Caki2 (cell line): ENCODE measurements around the gene C16orf92. TPM values are rescaled to one million over a fixed set of nuclear protein-coding genes. Genes with fewer than 3 reads are reported as not detected.
A peak's percentile ranks its signal among the peaks of the same experiment; 100 is the strongest.

Source experiments
- DNase-seq: peaks from one replicate; pipeline ENCODE4 v3.0.0-alpha.2; 2015; ENCODE audit warnings: low read depth
- in situ Hi-C: cut with HindIII; loops from 2 replicates; pipeline ENCODE4 v1.10.0; 2016; ENCODE audit warnings: low sequenced_read_pairs, low pct_unique_long_range_greater_than_20kb, mixed read lengths
- total RNA-seq: library from RNA; depleted of rRNA; stranded (reverse); fragments of >200 nt; shearing (Covaris generic); gene quantifications from 2 replicates; pipeline ENCODE4 v1.2.3, GENCODE V29; 2014; ENCODE audit warnings: low replicate concordance

C16orf92 gene
- total RNA-seq, 1 experiment from 2014 or later: not detected

DNA sequence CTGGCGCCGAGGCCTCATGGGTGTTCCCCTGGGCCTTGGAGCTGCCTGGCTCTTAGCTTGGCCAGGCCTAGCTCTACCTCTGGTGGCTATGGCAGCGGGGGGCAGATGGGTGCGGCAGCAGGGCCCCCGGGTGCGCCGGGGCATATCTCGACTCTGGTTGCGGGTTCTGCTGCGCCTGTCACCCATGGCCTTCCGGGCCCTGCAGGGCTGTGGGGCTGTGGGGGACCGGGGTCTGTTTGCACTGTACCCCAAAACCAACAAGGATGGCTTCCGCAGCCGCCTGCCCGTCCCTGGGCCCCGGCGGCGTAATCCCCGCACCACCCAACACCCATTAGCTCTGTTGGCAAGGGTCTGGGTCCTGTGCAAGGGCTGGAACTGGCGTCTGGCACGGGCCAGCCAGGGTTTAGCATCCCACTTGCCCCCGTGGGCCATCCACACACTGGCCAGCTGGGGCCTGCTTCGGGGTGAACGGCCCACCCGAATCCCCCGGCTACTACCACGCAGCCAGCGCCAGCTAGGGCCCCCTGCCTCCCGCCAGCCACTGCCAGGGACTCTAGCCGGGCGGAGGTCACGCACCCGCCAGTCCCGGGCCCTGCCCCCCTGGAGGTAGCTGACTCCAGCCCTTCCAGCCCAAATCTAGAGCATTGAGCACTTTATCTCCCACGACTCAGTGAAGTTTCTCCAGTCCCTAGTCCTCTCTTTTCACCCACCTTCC is 35.5 kb upstream of the C16orf92 start:
- in situ Hi-C loops: no loop called here
- DNase-seq: no peak

DNA sequence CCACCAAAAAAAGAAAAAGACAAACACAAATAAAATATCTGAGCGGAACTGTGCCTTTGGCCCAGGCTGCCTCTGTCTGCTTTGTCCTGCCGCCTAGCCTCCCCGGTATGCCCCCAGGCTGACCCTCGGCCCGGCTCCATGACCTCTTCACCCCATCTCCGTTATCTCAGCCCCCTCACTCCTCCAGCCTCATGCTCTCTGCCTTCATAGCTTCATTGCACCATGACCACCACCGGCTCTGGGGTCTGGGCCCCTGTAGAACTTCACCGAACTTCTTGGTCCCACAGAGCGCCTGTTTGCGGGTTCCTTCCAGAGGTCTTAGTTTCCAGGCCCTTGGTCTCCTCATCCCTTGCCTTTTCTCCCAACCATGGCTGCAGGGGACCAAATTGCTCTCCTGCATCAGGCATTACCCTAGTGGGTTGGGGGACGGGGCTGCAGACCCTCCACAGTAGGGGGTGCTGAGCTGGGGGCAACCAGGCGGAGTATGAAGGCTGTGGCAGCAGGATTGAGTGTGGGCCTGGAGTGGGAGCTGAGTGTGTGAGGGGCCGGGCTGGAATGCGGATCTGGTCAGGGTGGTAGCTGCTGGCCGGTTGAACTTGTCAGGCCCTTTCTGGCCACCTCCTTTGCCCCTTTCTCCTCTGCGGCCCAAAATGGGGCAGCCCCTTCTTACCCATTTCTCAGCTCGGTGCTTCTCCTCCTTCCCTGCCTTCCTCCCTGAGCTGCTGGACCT is 34.5 kb upstream of the C16orf92 start:
- in situ Hi-C loops: no loop called here
- DNase-seq: no peak

DNA sequence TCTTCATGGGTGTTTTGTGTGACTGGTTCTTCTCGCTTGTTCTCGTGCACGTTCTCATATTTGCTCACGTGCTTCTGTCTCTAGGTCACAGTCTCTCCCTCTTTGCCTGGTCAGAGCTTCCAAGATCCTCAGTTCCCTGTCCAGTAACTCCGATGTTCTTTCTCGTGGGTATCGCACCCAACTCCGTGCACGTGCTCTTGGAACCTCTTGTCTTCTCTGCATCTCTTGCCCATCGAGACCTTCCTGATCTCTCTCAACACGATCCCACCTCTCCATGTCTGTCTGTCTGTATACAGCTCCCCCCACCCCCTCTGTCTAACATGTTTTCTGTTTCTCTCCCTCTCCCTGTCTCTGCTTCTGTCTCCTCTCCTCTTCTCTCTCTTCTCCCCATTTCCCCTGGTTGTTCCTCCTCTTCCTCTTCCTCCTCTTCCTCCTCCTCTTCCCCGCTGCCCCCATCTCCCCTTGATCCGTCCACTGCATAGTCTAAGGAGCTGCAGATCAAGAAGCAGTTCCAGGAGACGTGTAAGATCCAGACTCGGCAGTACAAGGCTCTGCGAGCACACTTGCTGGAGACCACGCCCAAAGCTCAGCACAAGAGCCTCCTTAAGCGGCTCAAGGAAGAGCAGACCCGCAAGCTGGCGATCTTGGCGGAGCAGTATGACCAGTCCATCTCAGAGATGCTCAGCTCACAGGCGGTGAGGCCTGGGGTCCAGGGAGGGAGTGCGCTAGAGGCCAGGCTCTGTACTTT is 33.7 kb upstream of the C16orf92 start:
- in situ Hi-C loops: no loop called here
- DNase-seq: no peak

DNA sequence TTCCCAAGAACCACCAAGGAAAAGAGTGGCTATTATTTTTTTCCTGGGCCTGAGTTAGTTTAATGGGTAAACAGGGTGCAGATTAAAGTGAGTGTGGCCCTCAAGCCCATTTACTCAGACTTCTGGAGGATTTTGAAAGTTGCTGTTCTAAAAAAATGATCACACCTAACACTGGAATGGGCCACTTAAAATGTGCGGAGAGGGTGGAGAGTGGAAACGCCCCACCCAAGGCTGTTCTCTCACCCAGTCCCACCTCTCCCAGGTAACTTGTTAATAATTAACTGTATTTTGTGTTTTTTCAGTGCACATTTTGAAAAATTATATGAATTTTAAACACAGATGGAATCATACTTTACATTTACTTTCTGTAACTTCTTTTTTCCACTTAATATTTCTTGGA is 33.0 kb upstream of the C16orf92 start:
- no peak for DNase-seq
- in situ Hi-C loops: no loop called here

DNA sequence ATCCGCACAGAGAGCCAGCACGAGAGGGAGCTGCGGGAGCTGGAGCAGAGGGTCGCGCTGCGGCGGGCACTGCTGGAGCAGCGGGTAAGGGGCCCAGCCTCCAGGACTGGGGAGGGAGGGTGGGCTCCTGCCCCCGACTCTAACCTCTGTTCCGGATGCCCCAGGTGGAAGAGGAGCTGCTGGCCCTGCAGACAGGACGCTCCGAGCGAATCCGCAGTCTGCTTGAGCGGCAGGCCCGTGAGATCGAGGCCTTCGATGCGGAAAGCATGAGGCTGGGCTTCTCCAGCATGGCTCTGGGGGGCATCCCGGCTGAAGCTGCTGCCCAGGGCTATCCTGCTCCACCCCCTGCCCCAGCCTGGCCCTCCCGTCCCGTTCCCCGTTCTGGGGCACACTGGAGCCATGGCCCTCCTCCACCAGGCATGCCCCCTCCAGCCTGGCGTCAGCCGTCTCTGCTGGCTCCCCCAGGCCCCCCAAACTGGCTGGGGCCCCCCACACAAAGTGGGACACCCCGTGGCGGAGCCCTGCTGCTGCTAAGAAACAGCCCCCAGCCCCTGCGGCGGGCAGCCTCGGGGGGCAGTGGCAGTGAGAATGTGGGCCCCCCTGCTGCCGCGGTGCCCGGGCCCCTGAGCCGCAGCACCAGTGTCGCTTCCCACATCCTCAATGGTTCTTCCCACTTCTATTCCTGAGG is 32.0 kb upstream of the C16orf92 start:
- in situ Hi-C loops: no loop called here
- DNase-seq: no peak

DNA sequence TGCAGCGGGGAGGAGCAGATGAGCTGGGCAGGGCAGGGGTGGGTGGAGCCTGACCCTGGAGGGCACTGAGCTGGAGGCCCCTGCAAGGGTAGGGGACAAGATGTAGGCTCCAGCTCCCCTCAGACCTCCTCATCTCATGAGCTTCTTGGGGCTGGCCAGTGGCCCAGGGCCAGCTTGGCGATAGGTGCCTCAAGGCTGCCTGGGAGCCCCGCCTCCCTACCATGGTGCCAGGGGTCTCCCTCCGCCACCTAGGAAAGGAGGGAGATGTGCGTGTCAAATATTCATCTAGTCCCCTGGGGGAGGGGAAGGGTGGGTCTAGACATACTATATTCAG is 31.5 kb upstream of the C16orf92 start:
- no peak for DNase-seq
- in situ Hi-C loops: no loop called here

DNA sequence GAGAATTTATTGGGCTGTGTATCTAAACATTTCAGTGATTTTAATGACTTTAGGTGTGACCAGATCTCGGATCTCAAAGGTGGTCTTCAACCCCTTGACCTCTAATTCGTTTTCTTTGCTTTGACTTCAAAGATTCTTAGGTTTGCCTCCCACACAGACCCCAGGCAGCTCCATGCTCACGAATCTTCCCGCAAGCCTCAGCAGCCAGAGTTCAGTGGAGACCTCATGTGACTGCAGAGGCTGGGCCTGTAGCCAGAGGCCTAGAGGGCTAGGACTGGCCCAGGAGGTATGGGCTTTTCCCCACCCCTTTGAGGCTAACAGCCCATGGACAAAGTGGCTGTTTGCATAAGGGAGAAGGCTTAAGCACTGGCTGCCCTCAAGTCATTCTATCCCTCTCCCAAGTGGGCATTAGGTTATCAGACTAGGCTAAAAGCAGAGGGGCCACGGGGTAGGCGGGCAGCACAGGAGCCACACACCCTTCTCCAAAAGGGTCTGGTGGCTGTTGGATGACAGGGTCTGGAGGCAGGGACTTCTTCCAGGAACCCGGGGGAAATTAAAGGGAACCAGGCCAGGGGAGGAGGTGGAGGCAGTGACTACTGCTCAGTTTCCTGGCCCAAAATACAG is 30.5 kb upstream of the C16orf92 start:
- peak; percentile 19 for DNase-seq
- in situ Hi-C loops: no loop called here

DNA sequence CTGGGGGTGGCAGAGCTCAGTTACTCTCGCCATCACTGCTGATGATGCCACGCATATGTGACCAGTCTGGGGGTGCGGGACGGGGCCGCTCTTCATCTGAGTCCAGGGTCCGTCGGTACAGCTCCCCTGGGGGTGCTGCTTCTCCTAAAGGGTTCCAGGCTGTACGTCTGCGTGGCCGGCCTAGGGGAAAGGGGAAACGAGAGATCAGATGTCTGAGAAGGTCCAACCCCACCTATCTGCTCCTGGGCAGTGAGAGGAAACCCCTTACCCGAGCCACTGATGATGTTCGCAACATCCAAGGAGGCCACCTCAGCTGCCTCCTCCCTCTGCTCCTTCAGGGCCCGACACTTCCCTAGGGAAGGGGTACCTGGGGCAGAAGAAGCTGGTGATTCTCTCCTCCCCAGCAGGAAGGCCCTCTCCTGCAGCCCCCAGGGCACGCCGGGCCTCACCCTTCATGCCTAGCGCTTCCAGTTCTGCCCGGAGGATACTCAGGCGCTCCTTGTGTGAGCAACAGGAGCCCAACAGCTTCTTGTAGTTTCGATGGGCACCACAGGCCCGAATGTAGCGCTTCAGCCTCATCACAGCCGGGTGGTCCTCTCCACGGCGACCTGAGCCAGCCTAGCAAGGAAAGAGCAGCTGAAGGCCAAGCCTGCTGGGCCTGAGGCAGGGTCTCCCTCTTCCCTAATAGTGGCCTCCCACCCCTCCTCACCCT is 29.7 kb upstream of the C16orf92 start:
- in situ Hi-C loops: no loop called here
- DNase-seq: no peak

DNA sequence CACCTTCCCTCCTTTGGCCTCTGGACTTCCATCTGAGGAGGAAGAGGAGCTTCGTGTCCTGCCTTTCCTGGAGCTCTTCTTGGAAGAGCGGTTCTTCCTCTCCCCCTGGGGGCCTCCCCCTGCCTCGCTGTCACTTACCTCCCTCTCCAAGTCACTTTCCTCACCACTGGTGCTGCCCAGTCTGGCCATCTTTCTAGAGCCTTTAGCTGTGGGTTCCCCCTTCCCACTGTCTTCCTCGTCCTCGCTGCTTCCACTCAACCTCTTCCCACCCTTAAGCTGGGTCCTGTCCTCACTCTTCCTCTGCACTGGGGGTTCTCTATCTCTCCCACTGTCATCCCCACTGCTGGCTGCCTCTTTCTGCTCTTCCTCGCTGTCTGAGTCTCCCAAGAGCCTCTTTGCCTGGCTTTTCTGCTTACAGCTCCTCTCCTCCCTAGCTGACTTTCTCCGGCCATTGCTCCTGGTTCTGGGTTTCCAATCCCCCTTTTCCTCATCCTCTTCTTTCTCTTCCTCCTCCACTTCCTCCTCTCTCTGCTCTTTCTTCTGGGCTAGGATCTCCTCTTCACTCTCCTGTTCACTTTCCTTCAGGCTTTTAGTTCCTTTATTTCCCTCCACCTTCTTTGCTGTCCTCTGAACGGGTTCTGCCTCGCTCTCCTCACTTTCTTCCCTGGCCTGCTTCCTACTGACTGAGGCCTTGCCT is 28.9 kb upstream of the C16orf92 start:
- in situ Hi-C loops: no loop called here
- no peak for DNase-seq

DNA sequence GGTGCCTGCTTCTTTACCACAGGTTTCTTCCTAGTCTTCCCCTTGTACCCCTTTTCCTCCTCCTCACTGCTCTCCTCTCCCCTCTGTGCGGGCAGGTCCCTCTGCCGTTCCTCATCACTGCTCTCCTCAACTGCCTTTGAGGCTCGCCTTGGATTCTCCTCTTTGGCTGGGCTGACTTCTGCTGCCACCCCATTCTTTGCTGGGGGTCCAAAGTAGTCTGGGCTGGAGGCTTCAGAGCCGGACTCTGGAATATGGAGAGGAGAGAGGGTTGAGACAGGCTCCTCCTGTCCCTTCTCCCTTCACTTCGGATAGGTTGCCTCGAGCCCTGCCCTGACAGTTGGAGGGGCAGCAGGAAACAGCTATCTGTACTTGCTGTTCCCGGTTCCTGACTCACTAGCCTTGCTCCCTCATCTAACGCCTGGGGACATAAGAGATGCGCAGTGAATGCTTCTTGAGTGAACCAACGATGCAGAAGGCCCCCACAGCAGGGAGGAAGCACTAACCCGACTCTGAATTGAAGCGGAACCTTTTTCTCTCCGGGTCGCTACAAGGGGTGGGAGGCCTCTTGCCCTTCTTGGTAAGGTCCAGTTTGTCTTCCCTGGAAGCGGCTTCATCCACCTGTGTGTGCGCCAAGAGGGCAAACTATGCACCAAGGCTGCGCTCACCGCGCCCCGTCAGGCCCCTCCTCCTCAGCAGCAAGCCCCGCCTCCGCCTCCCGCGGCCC is 28.2 kb upstream of the C16orf92 start:
- no peak for DNase-seq
- in situ Hi-C loops: no loop called here

DNA sequence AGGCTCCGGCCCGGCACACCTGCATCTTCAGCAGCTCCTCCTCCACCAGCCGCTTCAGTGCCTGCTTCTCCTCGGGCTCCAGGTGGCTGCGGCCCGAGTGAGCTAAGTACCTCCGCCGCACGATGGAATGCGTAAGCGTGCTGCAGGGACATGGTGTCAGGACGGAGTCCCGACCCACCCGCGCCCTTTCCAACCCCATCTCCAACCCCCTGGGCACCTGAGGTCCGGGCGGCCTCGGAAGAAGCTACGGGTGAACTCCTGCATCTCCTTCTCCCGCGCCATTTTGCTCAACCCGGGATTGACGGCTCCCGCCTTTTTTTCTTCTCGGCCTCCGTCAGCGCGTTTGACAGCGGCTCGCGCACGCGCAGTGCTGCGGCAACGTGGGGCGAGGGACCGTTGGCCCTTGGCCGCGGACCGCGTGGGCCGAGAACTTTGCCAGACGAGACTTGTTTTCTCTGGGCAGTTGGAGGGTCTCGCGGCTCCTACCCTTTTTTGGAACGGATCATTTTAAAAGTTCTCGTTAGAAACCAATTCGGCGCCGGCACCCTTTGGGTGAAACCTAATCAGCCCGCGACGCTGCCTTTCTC is 27.6 kb upstream of the C16orf92 start, which contains the start of gene HIRIP3:
HIRIP3 (minus strand) TSS at position 294 of the 587 bp plus-strand sequence; CDS start at position 282, 12 bp downstream.
- in situ Hi-C loops: no loop called here
- peak; percentile 86 for DNase-seq

DNA sequence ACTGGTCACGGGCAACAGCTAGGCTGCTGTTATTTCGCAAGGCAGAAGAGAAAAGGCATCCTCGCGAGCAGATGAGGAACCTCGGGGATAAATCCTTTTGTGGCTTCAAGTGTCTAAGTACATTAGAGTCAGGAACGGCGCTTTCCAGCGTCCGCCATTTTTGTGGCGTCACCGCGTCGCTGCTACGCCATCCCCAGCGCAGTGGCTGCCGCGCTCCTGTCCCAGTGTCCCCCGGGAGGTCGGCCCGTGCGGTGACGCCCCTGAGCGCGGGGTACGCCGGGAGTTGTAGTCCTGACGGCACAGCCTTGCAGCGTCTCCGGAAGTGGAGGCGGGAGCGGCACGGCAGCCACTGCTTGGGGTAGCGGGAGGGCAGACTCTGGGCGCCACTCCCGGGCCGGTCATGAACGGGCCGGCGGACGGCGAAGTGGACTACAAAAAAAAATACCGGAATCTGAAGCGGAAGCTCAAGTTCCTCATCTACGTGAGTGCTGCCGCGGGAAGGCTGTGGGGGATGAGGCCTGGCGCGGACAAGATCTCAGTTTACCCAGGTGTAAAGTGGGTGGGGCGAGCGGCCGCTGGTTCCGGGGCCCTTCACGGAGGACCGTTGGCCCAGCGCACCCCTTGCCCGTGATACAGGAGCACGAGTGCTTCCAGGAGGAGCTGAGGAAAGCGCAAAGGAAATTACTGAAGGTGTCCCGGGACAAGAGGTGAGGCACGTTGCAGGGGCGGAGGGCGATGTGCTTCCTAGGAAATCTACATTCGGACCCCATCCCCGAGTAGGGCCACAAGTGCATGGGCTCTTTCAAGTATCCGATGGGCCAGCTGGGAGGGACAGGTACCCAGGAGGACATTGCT is 26.9 kb upstream of the C16orf92 start, which contains the start of gene INO80E:
INO80E (plus strand) TSS at position 331 of the 855 bp plus-strand sequence; CDS start at position 401, 70 bp downstream.
- in situ Hi-C loops: no loop called here
- peak; percentile 94 for DNase-seq

DNA sequence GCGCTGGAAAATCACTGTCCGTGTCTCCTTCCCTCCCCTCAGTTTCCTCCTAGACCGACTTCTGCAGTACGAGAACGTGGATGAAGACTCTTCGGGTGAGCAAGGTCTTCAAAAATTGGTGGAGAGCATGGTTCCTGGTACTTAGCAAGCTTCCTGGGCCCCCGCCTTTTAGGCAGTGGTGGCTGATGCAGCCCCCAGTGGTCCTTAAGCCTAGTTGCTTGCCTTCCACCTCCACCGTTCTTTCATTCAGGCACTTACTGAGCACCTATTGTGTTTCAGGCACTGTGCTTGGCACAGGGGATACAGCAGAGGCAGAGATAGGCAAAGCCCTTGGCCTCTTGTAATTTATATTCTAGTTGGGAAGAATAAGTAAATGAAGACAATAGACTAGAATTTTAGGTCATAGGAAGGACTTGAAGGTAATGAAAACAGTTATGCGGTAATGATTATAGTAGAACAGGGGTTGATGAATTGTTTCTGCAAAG is 26.2 kb upstream of the C16orf92 start:
- in situ Hi-C loops: no loop called here
- DNase-seq: no peak

DNA sequence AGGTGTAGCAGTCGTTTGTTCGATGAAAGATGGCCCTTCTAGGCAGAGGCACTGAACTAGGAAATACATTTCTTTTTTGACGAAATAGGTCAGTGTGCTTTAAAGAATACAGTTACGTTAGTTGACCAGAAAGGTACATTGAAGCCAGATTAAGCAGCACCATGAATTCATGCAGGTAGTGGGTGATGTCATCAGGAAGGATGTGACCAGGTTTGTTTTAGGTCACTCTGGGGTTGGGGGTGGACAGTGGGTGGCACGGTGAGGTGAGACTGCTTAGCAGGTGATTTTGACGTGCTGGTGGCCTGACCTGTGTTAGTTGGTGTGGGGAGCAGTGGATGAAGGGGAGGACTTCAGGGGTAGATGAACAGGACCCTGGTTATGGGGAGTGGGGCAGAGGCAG is 23.4 kb upstream of the C16orf92 start:
- in situ Hi-C loops: no loop called here
- DNase-seq: no peak
